HG03135 (cell line): ENCODE results near the gene PCDH1.
"Not testable (repeated sequence)": the region's sequence is repeated elsewhere in the genome, so short reads cannot be mapped to it uniquely, and the experiment has no call there.

ENCODE experiments used
- ATAC-seq: cut with Tn5 transposase; IDR thresholded peaks from one replicate; pipeline ENCODE4 v1.9.1; 2021; ENCODE audit warnings: mild to moderate bottlenecking, moderate library complexity; ENCODE audit not compliant: unreplicated experiment

PCDH1 gene

DNA sequence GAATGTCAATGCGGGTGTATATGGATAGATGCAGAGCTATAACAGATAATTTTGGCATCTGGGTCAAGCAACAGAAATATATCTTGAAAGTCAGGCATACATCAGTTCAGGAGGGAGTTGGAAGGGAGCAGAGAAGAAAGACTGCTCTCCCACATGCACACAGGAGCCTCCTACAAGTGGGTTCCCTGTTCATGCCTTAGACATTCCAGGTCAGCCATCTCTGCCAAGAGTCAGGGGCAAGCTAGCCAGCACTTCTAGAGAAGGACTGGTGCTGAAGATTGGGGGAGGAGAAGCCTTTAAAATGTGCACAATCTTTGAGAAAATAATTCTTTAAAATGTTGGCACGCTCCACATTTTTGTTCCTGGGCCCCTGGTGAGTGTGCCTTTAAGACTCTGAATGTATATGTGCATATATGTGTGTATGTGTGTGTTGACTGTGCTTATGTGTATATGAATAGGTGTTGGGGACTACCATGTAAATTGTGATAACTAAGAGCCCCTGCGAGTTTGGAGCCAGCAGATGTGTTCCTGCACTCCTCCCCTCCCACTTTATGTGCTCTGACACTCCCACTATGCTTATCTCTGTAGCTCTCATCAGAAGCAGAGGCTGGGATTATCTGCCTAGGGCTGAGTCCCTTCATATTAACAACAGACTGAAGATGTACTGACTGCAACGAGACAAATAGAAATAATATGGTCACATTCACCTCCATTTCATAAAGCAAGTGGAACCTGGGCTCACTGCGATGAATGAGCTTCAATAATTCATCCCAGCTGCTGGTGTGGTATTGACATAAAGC, 24.0 kb upstream of the PCDH1 start:
- no peak for ATAC-seq

- no peak for ATAC-seq
Measured at GRCh38 chr5:141898448-141899049, 20.3 kb upstream of the PCDH1 start.

DNA sequence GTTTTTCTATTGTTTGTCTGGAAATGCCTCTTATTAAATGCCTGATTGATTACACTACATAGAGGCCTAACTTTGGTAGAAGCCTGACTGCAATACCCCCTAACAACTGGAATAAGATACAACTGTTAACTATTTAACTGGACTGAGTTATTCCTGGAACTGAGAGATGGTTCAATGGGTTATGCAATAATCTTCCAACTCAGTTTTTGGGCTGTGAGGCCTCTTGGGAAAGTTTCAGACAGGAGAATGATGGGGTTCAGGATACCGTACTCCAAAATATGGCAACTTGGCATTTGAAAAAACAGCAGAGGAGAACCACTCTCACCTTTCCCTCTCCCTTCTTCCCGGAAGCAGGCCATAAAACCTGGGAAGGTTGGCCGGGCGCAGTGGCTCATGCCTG, 19.2 kb upstream of the PCDH1 start:
- no peak for ATAC-seq

GRCh38 chr5:141890429-141890828, 12.2 kb upstream of the PCDH1 start:
- ATAC-seq: not testable (repeated sequence)

DNA sequence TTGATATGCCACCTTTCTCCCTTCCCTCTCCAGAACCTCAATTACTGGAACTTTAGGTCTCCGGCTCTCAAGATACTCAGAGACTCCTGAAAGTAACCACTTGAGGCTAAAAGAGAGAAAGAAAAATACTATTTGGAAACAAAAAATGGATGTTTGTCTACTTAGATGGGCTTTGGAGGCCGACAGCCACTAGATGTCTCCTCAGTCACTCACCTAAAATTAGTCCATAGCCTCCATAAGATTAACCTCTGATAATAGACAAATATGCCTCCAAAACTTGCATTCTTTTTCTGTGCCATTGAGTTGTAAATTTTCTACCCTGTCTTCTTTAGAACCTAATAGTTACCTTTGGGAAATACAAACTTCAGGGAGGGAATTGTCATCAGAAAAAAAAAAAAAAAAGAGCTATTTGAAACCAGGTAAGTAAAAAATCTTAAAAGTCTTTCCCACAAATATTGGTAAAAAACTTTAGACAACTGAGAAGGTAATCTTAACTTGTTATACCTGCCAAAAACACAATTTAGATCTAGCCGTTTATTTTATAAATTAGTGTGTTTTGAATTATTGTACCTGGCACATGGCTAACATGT, 11.2 kb upstream of the PCDH1 start:
- no peak for ATAC-seq

DNA sequence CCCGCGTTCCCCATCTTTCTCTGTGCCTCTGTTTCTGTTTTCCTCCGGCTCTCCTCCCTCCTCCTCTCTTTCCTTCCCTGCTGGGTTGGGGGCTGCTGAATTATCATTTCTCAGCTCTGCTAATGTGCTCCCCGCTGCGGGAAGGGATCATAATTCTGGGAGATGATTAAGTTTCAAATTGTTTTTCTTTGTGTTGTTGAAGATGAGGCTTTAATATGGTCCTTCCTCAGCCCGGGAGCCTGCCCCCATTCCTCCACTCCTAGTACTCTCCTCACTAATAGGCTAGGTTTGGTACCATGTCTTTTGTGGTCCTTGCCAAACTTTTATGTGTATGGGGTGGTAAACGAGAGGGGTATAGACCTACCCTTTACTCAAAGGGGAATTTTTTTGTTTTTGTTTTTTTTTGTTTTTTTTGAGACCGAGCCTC, 5.7 kb upstream of the PCDH1 start:
- no peak for ATAC-seq

DNA sequence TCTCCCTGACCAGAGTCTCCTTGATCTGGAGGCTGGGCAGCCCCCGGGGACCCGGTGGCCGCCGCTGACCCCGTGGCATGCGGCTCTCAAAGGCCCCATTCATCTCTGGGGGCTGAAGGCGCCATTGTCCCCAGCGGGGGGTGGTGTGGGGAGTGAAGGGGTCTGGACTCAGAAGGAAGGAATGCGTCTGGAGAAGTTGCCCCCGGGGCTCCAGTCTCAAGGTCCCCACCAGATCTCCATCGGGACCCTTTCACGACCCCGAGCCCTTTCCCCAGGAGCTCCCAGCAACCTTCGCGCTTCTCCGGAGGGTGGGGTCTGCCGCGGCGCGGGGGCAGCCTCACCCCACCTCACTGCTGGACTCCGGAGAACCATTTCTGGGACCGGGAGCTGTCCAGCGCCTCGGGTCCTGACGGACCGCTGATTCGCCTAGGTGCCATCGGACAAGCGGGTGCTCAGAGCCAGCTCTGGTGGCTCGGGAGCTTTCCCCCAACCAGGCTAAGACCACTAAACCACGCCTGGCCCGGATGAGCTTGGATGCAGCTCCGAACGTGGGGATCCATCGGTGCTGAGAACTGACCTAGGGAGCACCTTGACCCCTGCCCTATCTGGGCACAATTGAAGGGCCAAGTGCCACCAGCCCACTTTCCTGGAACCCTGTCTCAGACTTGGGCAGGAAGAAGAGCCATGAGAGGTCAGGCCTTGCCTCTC, 5.1 kb upstream of the PCDH1 start:
- no peak for ATAC-seq

DNA sequence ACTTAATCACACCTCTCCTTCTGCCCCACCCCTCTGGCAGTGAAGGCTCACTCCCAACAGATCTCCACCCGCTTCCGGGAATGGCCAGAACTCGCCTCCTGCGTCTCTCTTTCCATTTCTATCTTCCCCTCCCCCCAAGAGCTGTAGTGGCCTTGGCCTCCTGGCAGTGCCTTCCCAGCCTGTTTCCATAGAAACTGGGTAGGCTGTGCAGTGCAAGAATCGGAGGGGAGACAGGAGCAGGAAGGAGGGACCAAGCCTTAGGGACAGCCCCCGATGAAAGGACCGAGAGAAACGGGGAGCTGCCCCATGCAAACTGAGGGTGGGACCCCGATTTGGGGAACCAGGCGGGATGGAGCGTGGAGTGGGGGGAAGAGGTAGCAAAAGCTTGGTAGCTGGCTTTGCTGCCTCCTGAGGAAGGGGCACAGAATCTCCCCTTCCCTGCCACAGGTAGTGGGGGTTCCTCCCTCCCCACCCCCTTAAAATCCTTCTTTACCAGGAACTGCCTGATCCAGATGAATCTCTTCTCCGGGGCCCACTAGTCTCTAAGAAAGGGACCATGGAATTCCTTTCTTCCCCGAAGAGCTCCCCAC, 4.5 kb upstream of the PCDH1 start:
- no peak for ATAC-seq

DNA sequence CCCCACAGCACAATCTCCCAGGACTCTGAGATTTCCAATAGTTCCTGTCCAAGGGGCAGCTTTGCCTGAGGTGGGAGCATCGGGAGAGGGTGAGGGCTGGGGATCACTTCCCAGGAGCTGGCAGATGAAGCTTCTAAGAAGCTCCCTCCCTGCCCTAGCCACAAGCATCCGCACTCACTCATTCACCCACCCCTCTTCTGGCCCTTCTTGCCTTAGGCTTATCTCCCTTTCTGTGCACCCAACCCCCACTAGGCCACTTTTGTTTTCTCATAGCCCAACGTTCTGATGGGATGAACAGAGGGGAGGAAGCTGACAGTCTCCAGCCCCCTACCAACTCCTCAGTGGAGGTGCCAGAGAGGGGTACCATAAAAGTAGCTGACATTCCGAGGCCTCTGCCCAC, 3.7 kb upstream of the PCDH1 start:
- no peak for ATAC-seq

GRCh38 chr5:141880961-141881801, 3.0 kb upstream of the PCDH1 start:
- ATAC-seq: no peak

DNA sequence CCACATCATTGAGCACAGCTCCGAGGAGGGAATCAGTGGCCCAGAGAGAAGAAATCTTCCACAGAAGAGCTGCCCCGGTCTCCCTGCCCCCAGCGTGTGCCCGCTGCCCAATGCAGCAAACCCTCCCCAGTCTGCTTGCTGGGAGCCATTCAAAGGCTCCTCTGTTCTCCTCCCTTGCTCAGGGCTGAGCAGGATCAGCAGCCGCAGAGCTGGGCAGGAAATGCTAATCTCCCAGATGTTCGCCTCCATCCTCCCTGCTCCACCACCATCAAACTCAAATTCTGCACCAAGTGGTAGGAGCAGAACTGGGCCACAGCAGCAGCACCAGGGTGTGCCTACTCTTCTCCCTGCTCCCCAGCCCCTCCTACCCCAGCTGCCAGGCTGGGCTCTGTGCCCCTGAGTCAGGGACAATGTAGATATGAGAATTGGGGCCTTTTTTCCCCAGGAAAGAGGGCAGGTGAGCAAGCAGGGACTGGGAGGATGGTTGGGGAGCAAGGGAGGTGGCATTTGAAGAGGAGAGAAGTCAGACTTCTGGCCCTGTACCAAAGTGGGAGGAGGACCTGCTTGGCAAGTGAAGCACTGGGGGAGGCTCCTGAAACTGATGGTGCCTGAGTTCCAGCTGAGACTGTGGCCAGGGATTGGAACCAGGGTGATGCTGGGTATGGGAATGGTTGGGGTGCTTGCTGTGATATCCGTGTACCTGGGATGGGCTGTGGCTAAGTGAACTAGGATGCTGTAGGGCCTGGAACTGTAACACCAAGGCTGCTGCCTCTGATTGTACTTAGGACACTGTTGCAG, 1.9 kb upstream of the PCDH1 start:
- no peak for ATAC-seq

GRCh38 chr5:141879426-141879759, 1.2 kb upstream of the PCDH1 start:
- no peak for ATAC-seq

DNA sequence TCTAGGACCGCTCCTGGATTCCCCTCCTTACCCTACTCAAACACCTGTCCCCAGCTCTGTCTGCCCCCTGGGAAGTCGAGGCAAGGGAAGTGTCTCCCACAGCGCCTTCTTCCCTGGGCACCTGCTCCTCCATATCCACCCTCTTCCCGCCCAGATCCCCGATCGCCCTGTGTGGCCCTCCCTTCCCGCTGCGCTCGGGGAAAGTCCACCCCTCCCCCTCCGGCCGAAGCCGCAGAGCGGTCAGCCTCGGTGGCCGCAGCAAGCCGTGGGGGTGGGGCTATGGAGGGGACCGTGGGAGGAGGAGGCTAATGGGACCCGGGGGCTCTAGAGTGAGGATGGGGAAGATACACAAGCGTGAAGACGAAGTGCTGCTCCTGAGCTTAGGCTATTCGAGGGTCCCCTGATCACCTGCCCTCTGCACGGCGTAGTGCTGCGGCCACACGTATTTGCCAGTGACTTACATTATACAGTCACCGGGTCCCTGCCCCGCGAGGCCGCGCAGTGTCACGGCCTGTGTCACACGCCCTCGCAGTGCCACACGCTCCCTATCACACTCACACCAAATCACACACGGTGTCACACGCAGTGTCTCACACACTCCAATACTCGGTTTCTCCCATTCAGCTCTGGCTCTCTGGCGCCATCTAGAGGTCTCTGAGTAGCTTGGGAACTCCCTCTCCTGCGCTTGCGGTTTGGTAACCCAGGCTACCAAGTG, 658 bp upstream of the PCDH1 start:
- ATAC-seq: peak; percentile 84

DNA sequence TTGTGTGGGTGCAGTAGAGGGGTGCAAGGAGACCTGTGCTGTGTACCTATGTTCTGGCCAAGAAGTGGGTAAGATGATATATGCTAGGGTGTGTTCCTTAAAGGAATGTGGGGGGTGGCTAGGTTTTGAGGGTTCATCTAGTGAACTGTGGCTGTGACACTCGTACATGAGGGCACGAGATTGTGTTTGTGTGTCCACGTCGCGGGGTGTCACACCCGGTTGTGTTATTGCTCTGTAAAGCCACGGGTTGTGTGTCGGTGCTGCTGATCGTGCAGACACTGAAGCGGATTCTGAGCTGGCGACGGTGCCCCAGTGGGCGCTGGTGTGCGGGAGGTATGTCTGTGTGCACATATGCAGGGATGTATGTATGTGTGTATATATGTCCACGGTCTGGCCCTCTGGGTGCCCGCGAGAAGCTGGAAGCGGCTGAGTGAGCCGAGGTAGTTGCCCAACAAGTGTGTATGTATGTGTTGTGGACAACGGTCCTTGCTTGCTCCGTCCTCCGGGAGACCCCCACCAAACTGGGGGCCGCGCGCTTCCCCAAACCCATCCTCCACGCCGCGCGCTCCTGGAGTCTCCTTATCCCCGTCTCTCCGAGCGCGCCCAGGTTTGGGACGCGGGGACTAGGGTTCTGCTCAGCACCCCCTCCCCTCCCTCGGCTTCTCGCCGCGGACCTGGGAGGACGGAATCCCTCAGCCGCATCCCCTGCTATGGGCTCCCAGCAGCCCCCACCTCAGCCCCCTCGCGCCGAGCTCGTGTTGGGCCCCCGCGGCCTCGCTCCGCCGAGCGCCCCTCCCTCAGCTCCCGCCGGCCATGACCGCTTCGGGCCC, 639 bp downstream of the PCDH1 start:
- no peak for ATAC-seq

GRCh38 chr5:141876628-141877355, 1.4 kb downstream of the PCDH1 start:
- ATAC-seq: no peak

GRCh38 chr5:141875795-141876627, 2.2 kb downstream of the PCDH1 start:
- ATAC-seq: no peak
